COR-L47 (cell line): ENCODE results near the gene DHX32.

ENCODE experiments used
- DNase-seq: peaks from one replicate; lab custom pipeline; 2025; lab: John Stamatoyannopoulos, UW

DHX32 gene

DNA sequence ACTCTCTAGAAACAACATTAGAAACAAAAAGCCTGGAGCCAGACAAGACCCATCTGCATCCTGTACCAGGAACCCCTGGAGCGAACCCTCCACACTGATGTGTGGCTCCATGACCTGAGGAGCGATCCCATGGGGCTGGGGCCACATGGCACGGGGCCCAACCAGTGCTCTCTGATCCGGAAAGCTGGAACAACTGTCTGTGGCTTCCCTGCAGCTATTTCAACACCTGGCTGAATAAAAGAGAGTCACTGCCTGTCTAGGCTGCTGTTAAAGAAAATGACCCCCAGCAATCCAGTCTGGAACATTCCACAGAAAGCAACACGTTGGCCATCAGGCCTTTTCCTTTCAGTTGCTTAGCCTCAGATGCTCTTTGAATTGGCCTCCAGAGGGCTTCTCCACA is 79.0 kb downstream of the DHX32 start:
- DNase-seq, result no peak

DNA sequence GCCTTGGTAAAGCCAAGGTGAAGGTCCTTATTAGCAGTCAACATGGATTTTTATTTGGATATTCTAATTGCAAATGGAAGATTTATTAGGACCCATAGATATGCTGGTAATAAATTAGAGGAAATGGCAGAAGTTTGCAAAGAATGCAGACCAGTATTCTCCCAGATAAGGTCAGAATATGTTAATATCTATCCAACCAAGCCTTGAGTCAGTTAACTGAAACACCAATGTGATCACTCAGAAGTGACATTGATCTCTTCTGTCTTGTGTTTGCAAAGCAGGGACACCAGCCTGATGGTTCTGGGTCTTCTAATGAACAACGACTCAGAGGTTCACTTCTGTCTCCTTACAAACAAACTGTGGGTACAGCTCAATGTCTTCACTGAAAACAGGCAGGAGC is 79.5 kb downstream of the DHX32 start:
- no peak for DNase-seq

DNA sequence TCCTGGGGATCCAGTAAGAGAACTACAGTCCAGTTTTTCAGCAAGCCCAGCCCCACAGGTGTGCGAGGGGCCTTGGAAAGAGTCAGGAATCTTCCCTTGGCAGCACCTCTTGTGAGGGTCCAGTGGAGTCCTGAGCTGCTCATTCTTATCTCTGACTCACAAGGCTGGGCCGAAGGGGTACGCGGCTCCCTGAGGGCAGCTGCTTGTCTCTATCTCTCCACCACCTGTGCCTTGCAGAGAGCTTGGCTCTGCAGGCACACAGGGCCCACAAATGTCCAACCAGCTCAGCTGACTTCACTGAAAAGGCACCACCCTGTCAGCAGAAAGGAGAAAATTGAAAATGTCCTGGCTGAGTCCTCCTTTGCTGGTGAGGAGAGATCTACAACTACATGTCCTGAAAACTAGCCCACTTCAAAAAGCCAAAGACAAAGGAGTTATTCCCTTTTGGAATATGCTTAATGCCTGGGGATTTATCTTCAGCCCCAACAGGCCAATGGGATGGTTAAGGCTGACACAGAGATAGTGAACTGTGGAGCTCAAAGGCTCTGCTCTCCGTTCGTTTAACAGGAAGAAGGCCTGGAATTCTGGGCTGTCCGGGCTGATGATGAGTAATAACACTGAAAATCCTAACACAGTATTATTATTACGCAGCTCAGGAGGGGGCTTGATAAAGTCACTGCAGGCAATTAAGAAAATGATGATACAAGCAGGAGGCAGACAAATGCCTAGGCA is 81.5 kb downstream of the DHX32 start:
- DNase-seq, result no peak

DNA sequence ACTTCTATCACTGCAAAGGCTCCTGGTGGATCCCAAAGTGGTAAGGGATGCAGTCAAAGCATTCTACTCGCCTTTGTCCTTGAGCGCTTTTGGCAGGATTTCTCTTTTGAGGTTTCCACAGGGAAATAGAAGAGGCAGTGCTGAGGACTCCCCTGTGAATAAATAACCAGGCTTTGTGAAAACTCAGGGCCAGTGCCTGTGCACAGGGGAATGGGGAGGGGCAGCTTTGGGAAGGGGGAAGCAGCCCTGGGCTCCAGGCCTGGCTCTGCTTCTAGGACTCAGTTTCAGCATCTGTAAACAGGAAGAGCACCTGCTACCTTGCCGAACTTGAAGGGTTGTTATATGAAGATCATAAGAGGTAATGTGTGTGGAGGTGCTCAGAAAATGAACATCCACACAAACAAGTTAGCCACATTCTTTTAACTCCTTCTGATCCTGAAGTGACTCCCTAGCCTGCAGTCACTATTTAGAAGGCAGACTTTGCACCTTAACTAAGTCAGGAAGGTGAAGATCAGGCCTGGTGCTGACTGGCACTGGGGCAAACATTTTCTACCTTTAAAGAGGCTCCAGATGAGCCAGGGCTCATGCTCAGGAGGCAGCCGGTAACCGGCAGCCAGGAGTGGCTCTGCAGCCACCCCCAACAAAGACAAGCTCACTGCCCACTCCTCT is 83.0 kb downstream of the DHX32 start:
- DNase-seq, result no peak

DNA sequence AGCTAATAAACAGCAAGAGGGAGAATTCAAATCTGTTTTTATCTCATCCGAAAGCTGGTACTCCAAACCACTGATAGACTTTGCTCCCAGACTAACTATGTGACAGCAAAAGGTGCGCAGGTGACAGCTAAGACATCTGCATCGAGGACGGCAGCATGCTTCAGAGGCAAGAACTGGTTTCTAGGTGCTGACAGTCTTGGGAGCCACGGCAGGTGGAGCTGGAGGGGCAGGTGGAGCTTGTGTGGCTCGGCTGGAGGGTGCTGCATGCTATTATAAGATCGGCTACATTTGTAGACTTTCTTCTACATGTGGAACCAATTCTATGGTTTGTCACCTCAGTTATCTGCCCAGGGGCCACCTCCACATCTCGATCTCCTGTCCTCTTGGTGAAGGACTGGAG is 83.7 kb downstream of the DHX32 start:
- DNase-seq, result no peak

DNA sequence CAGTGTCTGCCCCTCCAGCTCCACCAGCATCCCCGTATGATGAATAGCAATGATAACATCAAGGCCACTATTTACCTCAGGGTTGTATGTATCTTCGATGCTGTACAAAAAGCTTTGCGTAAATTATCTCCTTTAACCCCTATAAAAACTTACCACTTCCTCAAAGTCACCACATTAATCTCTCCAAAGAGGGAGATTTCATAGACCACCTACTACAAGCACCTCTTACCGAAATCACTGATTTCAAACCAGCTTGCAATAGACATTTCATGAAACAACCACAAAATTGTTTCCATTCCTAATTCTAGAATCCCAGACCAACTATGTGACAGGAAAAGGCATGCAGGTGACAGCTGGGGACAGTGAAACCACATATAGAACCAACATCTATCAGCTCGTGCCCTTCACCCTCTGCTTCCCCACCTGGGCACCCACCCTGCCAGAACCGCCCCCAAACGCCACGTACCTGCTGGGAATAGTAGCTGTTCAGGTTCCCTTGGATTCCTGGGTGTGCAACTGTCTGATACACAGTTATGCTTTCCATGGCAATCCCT is 85.4 kb downstream of the DHX32 start:
- DNase-seq, result no peak

DNA sequence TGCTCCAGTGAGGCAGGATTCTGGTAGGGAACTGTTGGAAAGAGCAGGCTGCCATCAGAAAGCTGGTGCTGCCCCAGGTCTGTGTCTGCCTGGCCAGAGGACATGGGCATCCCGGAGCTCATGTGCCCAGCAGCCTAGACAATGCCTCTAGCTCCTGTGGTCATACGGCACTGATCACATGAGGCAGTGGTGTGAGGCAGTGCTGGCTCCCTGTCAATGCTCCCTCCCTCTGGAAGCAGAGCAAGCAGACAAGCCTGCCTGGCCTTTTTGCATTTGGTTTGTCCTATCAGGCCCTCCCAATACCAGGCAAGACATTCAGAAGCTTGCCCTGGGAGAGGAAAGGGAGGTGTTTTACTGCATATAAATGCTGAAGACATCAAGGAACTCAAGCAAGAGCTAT is 86.0 kb downstream of the DHX32 start:
- DNase-seq, result no peak

DNA sequence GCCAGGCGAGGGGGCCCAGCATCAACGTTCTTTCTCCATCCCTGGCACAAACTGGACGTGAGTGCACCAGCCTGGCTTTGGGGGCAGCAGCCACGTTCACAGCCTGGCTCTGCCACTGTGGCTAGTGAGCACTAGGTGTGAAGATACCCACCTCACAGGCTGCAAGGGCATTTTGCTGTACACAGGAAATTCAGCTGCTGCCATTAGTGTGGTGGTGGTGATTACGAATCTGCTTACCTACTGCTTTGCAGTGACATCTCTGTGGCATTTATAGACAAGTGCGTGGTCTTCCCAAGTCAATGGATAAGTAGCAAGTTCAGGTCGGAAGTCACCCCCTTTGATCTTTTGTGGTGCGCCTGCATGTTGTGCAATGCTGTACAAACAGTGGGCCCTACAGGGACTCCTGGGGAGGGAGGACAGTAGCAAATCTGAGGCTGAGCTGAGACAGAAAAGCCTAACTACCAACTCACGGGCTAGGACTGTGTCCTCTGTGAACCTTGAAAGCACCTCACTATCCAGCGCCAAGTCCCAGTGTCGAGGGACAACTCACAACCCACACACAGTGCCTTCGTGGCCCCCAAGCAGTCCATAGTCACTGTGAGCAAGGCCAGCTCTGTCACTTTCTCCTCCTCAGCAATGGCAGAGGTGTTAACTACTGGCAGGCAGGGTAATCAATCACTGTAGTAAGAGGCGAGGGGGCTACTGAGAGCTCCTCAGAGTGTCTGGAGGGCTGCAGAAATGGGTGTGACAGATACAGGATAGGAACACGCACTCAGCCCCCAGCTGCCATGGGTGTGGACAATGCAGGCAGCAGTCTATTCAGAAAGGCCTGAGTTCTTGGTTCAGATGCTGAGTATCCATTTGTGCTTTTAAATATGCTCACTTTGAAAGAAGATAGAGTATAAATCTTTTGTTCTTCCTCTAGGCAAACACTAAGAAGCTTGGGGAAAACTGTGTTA is 88.5 kb downstream of the DHX32 start:
- DNase-seq, result no peak

DNA sequence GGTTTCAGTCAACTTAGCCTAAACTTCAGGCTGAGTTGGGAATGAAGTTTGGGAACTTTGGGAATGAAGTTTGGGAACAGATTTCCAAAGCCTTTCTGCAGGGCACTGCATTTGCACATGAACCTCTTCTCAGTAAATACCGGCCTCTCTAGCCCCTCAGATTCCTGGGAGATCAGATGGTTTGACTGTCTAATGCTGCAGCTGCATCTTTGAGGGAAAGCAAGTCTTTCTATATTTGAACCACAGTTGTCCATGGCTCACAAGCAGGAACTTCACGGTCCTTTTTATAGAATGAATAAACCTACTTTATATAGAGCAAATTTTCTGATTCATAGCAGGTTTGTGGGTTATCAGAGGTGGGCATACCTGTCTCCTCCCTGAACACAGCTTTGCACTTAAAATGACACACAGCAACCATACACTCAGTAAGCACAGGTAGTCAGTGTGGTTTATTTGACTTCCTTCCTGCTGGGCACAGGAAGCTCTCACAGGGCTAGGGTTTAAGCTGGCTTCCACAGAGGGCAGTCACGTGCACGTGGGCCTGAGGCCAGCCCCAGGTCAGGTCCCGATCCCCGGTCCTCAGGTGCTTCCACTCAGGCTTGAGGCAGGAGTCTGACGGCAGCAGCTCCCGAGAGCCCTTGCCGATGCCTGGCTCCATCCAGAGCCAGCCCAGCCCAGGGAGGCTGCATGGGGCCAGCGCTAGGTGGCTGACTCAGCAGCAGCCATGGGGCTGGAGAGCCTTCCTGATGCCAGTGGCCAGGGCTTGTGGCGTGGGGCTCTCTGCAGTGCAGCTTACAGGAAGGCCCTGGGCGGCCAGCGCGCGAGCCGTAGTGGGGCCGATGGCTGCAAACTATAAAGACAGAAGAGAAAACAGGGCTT is 92.7 kb downstream of the DHX32 start:
- DNase-seq, result no peak
